ENCODE results near the gene PCNT. TPM values are rescaled to one million over a fixed set of nuclear protein-coding genes. Genes with fewer than 3 reads are reported as not detected.

The PCNT gene
- total and polyA plus RNA-seq, 7 experiments from 2014 or later = 13.7 to 68.2 (median 54.3) TPM

- Mint-ChIP-seq H3K4me3 (no peak overlapping the region), H3K27ac (no peak overlapping the region)
- H3K36me3 ChIP-seq (ENCODE audit: control insufficient read depth in 2 of 3, insufficient read depth in 3 of 3, low read length in 3 of 3) = peaks cover 0 to 39% (median 5%) of the 10 kb centered on the region in 3 experiments
Measured at GRCh38 chr21:46327711-46328110, 3.8 kb downstream of the PCNT start.

GRCh38 chr21:46328151-46328550 is 4.2 kb downstream of the PCNT start:
- Mint-ChIP-seq H3K27me3 (no peaks in the 10 kb centered on the region), H3K36me3 (peaks cover 0 to 31% (median 6%) of the 10 kb centered on the region in 5 donors), H3K9me3 (peaks cover 0 to 2% (median 0%) of the 10 kb centered on the region in 11 donors), H3K4me3 (peak overlapping the region in 2 of 10 donors; percentile 7 to 48), H3K4me1 (peaks cover 8 to 19% (median 14%) of the 10 kb centered on the region in 7 donors), H3K27ac (no peak overlapping the region)
- Histone ChIP-seq H3K4me3 (ENCODE audit: low read length) (no peak overlapping the region), H3K36me3 (ENCODE audit: control insufficient read depth in 2 of 3, insufficient read depth in 3 of 3, low read length in 3 of 3) (peaks cover 0 to 39% (median 5%) of the 10 kb centered on the region in 3 experiments), H3K4me1 (ENCODE audit: control insufficient read depth in 2 of 2, insufficient read depth in 2 of 2, low read length in 2 of 2) (peaks cover 0 to 7% of the 10 kb centered on the region in 2 donors), H3K9me3 (ENCODE audit: control insufficient read depth in 2 of 3, low read length in 3 of 3) (no peaks in the 10 kb centered on the region), H3K27me3 (ENCODE audit: control insufficient read depth in 2 of 2, insufficient read depth in 2 of 2, low read length in 2 of 2) (no peaks in the 10 kb centered on the region), H3K27ac (ENCODE audit: low read depth, low read length) (no peak overlapping the region)
- ATAC-seq (no peak), DNase-seq (no peak)
- ChIA-PET POLR2A (no interaction called here), CTCF (no interaction called here)
- intact Hi-C loops (cut with micrococcal nuclease) = no loop called here

More at GRCh38 chr21:46327711-46328110, 3.8 kb downstream of the PCNT start:
- ATAC-seq (no peak), DNase-seq (no peak)
- Histone ChIP-seq H3K27me3 (ENCODE audit: control insufficient read depth in 2 of 2, insufficient read depth in 2 of 2, low read length in 2 of 2) (no peaks in the 10 kb centered on the region), H3K4me3 (ENCODE audit: low read length) (no peak overlapping the region), H3K27ac (ENCODE audit: low read depth, low read length) (no peak overlapping the region), H3K4me1 (ENCODE audit: control insufficient read depth in 2 of 2, insufficient read depth in 2 of 2, low read length in 2 of 2) (peaks cover 0 to 10% of the 10 kb centered on the region in 2 donors), H3K9me3 (ENCODE audit: control insufficient read depth in 2 of 3, low read length in 3 of 3) (no peaks in the 10 kb centered on the region)
- H3K9me3 Mint-ChIP-seq = peaks cover 0 to 2% (median 0%) of the 10 kb centered on the region in 11 donors
- H3K36me3 Mint-ChIP-seq = peaks cover 0 to 31% (median 6%) of the 10 kb centered on the region in 5 donors
- H3K4me1 Mint-ChIP-seq = peaks cover 12 to 21% (median 18%) of the 10 kb centered on the region in 7 donors
- no peaks in the 10 kb centered on the region for H3K27me3 Mint-ChIP-seq
- ChIA-PET CTCF (no interaction called here), POLR2A (no interaction called here)
- intact Hi-C loops (cut with micrococcal nuclease) = no loop called here

- Mint-ChIP-seq H3K27me3 (no peaks in the 10 kb centered on the region), H3K9me3 (no peaks in the 10 kb centered on the region), H3K4me1 (peaks cover 6 to 19% (median 12%) of the 10 kb centered on the region in 7 donors), H3K27ac (no peak overlapping the region), H3K4me3 (no peak overlapping the region), H3K36me3 (peaks cover 1 to 32% (median 6%) of the 10 kb centered on the region in 5 donors)
- Histone ChIP-seq H3K4me1 (ENCODE audit: control insufficient read depth in 2 of 2, insufficient read depth in 2 of 2, low read length in 2 of 2) (peaks cover 0 to 7% of the 10 kb centered on the region in 2 donors), H3K36me3 (ENCODE audit: control insufficient read depth in 2 of 3, insufficient read depth in 3 of 3, low read length in 3 of 3) (peaks cover 0 to 43% (median 5%) of the 10 kb centered on the region in 3 experiments), H3K27me3 (ENCODE audit: control insufficient read depth in 2 of 2, insufficient read depth in 2 of 2, low read length in 2 of 2) (no peaks in the 10 kb centered on the region), H3K9me3 (ENCODE audit: control insufficient read depth in 2 of 3, low read length in 3 of 3) (no peaks in the 10 kb centered on the region), H3K27ac (ENCODE audit: low read depth, low read length) (no peak overlapping the region), H3K4me3 (ENCODE audit: low read length) (no peak overlapping the region)
- ATAC-seq (no peak), DNase-seq (no peak)
- ChIA-PET POLR2A (interaction anchor here (0.6 kb wide), 2 partner anchors 46 to 278 kb away, joined by 3 to 5 read pairs; no protein-coding TSS in a partner anchor), CTCF (no interaction called here)
- intact Hi-C loops (cut with micrococcal nuclease) = no loop called here
Measured at GRCh38 chr21:46329796-46330195, 5.8 kb downstream of the PCNT start.

- Histone ChIP-seq H3K27ac (ENCODE audit: low read depth, low read length) (no peak overlapping the region), H3K27me3 (ENCODE audit: control insufficient read depth in 2 of 2, insufficient read depth in 2 of 2, low read length in 2 of 2) (no peaks in the 10 kb centered on the region), H3K36me3 (ENCODE audit: control insufficient read depth in 2 of 3, insufficient read depth in 3 of 3, low read length in 3 of 3) (peaks cover 0 to 61% (median 0%) of the 10 kb centered on the region in 3 experiments), H3K4me3 (ENCODE audit: low read length) (no peak overlapping the region), H3K9me3 (ENCODE audit: control insufficient read depth in 2 of 3, low read length in 3 of 3) (no peaks in the 10 kb centered on the region), H3K4me1 (ENCODE audit: control insufficient read depth in 2 of 2, insufficient read depth in 2 of 2, low read length in 2 of 2) (no peaks in the 10 kb centered on the region)
- POLR2A ChIA-PET = no interaction called here
- CTCF ChIA-PET = interaction anchor here (0.6 to 1.6 kb wide), 2 partner anchors 22 to 361 kb away, joined by 3 read pairs; no protein-coding TSS in a partner anchor
- H3K27me3 Mint-ChIP-seq = no peaks in the 10 kb centered on the region
- intact Hi-C loops (cut with micrococcal nuclease) = no loop called here
- H3K4me1 Mint-ChIP-seq = peaks cover 0 to 9% (median 4%) of the 10 kb centered on the region in 7 donors
- H3K36me3 Mint-ChIP-seq = peaks cover 9 to 48% (median 18%) of the 10 kb centered on the region in 5 donors
- no peak overlapping the region for H3K4me3 Mint-ChIP-seq
- no peak for DNase-seq
- ATAC-seq = no peak
- H3K9me3 Mint-ChIP-seq = no peaks in the 10 kb centered on the region
- H3K27ac Mint-ChIP-seq = no peak overlapping the region
Measured at GRCh38 chr21:46334351-46335140, 10.6 kb downstream of the PCNT start.

- ATAC-seq = no peak
- Histone ChIP-seq H3K27me3 (ENCODE audit: control insufficient read depth in 2 of 2, insufficient read depth in 2 of 2, low read length in 2 of 2) (no peaks in the 10 kb centered on the region), H3K4me3 (ENCODE audit: low read length) (no peak overlapping the region), H3K4me1 (ENCODE audit: control insufficient read depth in 2 of 2, insufficient read depth in 2 of 2, low read length in 2 of 2) (no peaks in the 10 kb centered on the region), H3K9me3 (ENCODE audit: control insufficient read depth in 2 of 3, low read length in 3 of 3) (no peaks in the 10 kb centered on the region), H3K36me3 (ENCODE audit: control insufficient read depth in 2 of 3, insufficient read depth in 3 of 3, low read length in 3 of 3) (peaks cover 0 to 56% (median 0%) of the 10 kb centered on the region in 3 experiments), H3K27ac (ENCODE audit: low read depth, low read length) (no peak overlapping the region)
- no peaks in the 10 kb centered on the region for H3K27me3 Mint-ChIP-seq
- H3K36me3 Mint-ChIP-seq = peaks cover 19 to 52% (median 31%) of the 10 kb centered on the region in 5 donors
- no peak overlapping the region for H3K27ac Mint-ChIP-seq
- H3K4me1 Mint-ChIP-seq = peaks cover 0 to 15% (median 6%) of the 10 kb centered on the region in 7 donors
- POLR2A ChIA-PET = interaction anchor here (0.6 kb wide), 1 partner anchor 11 kb away, joined by 3 read pairs; no protein-coding TSS in a partner anchor
- no peaks in the 10 kb centered on the region for H3K9me3 Mint-ChIP-seq
- CTCF ChIA-PET = no interaction called here
- intact Hi-C loops (cut with micrococcal nuclease) = no loop called here
- H3K4me3 Mint-ChIP-seq = no peak overlapping the region
- DNase-seq = no peak
Measured at GRCh38 chr21:46336603-46337002, 12.6 kb downstream of the PCNT start.

GRCh38 chr21:46340998-46341397 is 17.0 kb downstream of the PCNT start:
- no peak for ATAC-seq
- peaks cover 10 to 25% (median 18%) of the 10 kb centered on the region in 7 donors for H3K4me1 Mint-ChIP-seq
- peaks cover 0 to 49% (median 0%) of the 10 kb centered on the region in 3 experiments for H3K36me3 ChIP-seq (ENCODE audit: control insufficient read depth in 2 of 3, insufficient read depth in 3 of 3, low read length in 3 of 3)
- H3K27ac Mint-ChIP-seq = peak overlapping the region in 1 of 9 donors; percentile 73
- no peaks in the 10 kb centered on the region for H3K27me3 ChIP-seq (ENCODE audit: control insufficient read depth in 2 of 2, insufficient read depth in 2 of 2, low read length in 2 of 2)
- POLR2A ChIA-PET = no interaction called here
- no peaks in the 10 kb centered on the region for H3K4me1 ChIP-seq (ENCODE audit: control insufficient read depth in 2 of 2, insufficient read depth in 2 of 2, low read length in 2 of 2)
- no peaks in the 10 kb centered on the region for H3K27me3 Mint-ChIP-seq
- peaks cover 14 to 59% (median 34%) of the 10 kb centered on the region in 5 donors for H3K36me3 Mint-ChIP-seq
- H3K9me3 Mint-ChIP-seq = no peaks in the 10 kb centered on the region
- no peaks in the 10 kb centered on the region for H3K9me3 ChIP-seq (ENCODE audit: control insufficient read depth in 2 of 3, low read length in 3 of 3)
- no peak overlapping the region for H3K4me3 Mint-ChIP-seq
- intact Hi-C loops (cut with micrococcal nuclease) = no loop called here
- H3K4me3 ChIP-seq (ENCODE audit: low read length) = no peak overlapping the region
- no peak overlapping the region for H3K27ac ChIP-seq (ENCODE audit: low read depth, low read length)
- CTCF ChIA-PET = no interaction called here
- DNase-seq = no peak

Data from naive thymus-derived CD4-positive, alpha-beta T cell (primary cell).